HuH-7 (cell line): ENCODE data around the gene CAST.
"Not testable (repeated sequence)": the region's sequence is repeated elsewhere in the genome, so short reads cannot be mapped to it uniquely, and the experiment has no call there.

Experiments used
- DNase-seq: peaks from one replicate; pipeline ENCODE4 v3.0.0; 2011; ENCODE audit warnings: low spot score

CAST gene

DNA sequence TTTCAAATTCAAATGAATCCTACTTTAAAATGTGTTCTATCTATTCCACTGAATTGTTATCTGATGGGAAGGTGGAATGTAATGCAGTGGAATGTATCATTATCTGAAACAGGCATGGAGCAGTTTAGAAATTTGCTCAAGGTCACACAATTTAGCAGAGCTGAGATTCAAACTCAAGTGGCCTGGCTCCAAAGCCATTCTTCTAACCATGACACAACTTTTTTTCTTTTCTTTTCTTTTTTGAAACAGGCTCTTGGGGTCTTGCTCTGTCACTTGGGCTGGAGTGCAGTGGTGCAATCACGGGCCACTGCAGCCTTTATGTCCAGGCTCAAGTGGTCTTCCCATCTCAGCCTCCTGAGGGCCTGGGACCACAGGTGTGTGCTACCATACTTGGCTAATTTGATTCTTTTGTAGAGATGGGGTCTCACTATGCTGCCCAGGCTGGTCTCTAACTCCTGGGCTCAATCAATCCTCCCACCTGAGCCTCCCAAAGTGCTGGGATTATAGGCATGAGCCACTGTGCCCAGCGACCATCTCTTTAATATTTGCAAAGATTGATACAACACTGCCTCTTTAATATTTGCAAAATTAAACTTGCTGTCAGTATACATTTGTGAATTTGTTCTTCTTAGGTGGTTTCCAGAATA lies 50.0 kb downstream of the CAST start:
- no peak for DNase-seq

DNA sequence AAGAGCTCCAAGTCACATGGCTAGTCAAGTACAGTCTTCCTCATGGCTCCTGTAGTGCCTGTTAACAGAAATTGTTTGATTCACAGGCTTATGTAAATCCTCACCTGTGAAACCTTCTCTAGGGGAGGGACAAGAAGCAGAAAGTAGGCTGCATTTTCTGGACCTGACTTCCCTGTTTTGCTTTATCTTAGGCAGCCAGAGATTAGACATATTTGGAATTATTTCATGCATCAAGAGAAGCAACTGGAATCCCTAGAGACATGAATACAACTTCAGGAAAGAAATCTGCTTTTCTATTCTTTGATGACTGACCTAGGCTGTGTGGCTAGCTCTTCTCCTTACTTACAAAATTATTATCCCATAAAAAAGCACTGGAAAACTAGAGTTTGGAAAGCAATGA lies 52.3 kb downstream of the CAST start:
- no peak for DNase-seq

DNA sequence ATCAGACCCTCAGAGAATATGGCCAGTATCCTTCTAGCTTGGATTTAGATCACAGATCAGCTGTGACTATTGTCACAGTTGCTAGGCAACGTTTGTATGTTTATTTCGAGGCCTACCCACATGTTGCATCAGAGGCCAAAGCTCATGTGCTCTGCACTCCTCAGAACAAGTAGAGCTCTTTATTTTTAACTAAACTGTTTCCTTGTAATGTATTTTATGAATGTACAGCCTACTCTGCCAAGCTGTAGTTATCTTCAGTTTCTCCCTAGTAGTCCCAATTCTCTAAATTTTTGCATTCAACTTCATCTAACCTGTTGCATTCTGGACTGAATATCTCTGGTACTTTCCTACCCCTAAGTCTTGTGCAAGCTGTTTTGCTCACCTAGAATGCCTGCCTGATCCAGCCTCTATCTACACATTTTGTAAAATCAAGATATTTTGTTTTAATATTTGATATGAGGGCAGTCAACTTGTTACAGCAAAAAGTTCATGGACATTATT lies 52.8 kb downstream of the CAST start:
- peak; percentile 46 for DNase-seq

DNA sequence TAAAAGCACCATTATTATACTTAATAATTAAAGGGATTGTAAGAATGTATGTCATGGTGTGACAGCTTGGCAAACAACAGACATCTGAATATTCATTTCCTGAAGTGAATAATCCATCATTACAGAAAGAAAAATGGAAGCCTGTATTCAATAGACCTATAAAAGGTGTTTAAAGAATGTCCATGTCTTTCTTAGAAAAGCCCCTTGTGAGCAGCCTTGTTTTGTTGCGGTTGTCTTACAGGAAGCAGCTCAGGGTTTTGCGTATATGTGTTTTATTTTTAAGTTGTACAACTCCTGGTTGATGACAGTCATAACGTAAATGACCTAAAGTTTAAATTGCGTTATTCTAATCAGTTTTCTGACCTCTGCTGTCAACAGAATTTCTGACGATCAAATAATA lies 53.8 kb downstream of the CAST start:
- DNase-seq, result no peak

DNA sequence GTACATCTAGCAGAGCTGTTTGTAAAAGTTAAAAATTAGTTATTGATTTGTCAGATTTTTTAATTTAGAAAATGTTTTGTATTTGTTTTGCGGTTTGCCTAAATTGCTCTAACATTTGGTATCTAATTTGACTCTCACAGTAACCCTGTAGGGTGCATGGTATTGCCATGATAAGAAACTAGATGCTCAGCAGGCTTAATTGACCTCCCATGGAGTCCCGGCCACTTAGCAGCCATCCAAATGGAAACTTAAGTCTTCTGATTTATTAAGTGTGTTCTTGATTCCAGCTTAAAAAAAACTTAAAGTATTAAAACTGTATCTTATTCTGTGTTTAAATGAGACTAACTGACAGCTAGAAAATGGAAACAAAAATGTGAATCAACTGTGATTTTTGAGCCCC lies 54.5 kb downstream of the CAST start:
- no peak for DNase-seq

DNA sequence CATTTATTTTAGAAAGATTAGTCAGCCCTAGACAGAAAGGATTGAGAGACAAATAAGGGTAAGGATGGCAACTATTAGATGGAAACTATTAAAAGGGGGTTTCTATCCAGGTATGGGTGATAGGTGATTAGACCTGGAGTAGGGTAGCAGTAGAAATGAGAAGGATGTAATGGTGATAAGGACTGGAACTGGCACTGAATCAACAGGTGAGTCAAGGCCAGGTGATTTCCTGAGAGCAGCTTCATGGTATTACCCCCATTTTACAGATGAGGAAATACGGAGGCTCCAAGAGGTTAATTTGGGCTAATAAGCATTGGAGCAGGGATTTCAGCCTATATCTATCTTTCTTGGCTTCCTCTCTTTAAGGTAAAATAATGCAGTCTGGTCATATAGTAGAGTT lies 55.7 kb downstream of the CAST start:
- DNase-seq, result no peak

DNA sequence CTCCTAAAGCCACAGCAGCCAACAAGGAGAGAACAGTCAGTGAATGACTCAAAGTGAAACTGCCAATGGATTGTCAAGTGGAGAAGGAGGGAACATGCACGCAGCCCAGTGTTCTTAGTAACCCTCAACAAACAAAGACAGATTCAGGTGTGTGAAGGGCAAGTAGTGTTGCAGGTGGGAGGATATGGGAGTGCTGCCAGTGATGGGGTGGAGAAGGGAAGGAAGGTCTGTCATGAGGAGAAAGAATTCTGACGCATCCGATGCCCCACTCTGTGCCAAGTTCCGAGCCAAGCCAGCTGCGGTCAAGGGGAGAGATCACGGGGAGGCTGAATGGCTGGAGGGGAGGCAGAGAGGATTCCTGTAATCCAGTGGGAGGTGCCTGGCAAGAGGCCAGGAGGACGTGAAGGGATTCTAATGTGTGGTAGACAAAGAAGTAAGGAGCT lies 56.5 kb downstream of the CAST start:
- DNase-seq, result no peak

DNA sequence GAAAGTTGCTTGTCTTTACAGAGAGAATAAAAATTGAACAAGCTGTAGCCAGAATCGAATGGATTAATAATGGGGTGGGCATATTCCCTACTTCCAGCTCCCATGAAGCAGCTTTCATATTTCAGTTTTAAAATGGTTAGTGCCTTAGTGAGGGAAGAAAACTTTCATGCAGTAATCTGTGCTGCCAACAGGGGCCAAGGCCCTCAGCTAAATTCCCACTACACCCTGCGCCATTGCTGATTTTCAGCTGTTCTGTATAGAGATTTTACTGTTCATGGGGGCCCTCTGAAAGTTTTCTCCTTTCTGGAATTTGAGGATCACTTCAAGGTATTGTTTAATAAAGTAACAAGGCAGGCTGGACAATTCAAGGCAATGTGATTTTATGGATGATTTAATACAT lies 58.2 kb downstream of the CAST start:
- no peak for DNase-seq

DNA sequence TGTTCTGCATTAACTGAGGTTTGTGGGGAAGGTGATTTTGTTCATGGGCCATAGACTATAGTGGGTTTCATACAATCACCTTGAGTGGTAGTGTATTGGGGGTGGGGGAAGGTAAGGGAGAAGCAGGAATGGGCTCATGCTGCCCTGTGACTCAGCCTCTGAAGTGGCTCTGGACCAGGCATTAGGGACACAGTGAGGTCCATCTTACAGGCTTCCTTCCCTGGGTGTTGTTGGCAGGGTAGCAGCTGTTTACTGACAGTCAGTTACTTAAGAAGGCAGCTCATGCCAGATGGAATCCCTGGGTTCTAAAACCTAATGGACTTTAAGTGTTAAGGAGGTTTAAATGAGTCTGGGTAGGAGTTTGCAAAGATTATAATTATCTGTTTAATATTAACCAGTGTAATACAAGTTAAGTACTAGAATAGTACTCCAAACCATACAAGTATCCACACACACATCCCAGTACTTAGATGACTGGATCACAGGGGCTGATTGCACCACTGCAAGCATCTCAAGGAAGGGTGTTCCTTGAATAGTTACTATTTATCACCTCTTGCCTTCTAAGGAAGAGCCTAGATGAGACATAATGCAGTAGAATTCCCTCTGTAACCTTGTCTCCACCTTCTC lies 59.3 kb downstream of the CAST start:
- no peak for DNase-seq

DNA sequence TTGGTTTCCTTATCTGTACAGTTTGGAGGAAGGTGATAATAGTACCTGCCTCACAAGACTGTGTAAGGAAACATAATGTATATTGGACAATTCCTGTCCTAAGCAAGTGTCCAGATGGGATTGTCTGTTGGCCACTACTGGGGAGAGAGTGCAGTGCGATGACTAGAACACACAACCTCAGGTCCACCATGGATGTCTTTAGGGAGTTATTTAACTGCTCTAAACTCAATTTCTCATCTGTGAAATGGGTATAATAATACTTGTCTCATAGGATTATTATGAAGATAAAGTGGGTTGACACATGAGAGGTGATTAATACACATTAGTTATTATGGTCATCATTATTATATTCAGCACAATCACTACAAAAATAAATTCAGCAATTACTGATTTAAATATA lies 63.1 kb downstream of the CAST start:
- DNase-seq, result no peak

DNA sequence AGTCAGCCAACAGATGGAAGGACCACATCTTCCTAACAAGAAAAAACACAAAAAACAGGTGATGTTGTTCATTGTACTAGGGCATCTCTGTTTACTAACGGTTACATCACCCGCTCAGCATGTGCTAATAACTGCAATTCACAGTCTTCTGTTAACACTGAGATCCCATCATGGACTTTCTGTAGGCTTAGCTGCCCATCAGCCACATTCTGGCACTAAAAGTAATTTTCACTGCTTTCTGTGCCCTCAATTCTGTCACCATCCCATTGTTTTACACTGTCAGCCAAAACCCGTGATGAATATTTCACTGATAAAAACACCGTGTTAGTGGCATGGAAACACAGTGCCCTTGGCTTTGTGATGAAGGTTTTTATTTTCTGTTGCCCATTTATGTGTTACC lies 64.6 kb downstream of the CAST start:
- no peak for DNase-seq

DNA sequence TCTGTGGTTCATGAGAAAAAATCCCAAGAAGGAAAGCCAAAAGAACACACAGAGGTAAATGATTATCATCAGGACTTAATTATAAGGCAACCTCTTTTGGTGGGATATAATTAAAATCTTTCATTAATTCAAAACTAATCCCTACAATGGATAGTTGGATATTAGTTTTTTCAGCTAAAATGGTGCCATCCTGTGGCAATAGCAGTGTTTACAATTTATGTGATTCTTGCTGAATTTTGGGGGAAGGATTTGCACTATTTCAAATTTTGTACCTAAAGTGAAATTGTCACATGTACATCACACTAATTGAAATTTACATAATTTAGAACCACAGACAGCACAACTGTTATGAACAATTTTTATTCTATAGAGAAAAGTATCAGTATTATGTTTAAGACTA lies 67.0 kb downstream of the CAST start:
- no peak for DNase-seq

DNA sequence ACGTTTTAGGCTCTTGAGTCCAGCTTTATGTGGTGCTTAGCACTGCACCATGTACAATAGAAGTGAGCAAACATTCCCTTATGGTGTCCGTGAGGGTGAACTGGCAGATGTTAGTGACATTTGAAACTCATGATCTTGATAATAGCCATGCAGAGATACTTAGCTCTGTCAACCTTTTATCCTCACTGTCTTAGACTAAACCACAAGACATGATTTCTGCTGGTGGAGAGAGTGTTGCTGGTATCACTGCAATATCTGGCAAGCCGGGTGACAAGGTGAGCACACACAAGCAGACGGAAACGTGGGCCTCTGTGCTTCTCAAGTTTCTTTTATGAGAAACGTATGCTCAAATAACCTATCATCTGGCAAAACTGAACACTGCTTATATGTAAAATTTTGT lies 68.4 kb downstream of the CAST start:
- no peak for DNase-seq

DNA sequence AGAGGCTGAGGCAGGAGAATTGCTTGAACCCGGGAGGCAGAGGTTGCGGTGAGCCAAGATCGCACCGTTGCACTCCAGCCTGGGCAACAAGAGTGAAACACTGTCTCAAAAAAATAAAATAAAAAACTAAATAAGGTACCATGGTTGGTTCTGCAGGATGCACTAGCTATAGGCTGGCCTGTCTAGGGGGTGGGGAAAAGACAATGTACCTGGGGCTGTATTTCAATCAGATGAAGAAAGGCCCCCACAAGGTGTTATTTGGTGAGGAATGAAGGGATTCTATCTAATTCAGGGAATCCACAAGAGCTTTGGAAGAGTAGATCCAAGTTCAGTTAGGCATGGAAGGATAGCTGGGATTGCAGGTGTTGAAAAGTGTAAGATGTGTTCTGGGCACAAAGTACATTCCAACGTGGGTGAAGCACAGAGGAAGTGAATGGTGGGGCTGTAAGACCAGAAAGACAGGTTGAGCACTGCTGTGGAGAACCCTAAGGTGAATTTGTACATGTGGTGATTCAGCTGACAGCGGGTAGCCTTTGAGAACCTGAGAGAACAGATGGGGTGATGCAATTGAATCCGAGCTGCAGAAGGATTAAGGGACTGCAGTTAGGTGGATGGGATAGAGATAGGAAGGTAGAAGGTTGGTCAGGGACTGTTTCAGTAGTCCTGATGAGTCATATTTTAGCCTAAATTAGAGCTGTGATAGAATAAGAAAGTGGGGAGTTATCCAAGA lies 71.8 kb downstream of the CAST start:
- no peak for DNase-seq

DNA sequence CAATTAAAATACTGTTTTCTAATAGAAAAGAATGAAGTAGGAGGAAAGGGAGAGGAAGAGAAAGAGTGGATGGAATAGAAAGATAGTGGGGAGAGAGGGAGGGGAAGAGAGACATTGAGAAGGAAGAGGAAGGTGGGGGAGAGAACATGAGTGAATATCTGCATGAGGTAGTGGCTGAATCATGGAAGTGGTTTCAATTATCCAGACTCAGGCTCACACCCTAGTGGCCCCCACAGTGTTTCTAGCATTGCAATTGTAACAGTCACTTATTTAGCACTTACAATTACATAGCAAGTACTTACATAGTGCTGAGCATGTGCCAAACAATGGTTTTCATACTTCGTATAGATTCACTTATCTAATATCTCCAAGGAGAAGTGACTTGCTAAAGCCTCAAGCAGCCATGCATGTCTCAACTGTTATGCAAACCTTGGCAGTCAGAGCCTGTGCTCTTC lies 72.7 kb downstream of the CAST start:
- DNase-seq, result no peak

DNA sequence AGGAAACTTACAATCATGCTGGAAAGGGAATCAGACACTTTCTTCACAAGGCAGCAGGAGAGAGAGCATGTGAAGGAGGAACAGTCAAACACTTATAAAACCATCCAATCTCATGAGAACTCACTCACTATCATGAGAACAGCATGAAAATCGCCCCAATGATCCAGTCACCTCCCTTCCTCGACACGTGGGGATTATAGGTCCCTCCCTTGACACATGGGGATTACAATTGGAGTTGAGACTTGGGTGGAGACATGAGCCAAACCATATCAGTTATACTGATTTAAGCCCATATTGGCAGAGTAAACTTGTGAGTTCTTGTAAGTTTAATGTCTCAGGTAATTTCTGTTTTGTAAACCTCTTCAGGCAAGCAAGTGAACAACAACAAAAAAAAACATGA lies 74.8 kb downstream of the CAST start:
- DNase-seq, result no peak

DNA sequence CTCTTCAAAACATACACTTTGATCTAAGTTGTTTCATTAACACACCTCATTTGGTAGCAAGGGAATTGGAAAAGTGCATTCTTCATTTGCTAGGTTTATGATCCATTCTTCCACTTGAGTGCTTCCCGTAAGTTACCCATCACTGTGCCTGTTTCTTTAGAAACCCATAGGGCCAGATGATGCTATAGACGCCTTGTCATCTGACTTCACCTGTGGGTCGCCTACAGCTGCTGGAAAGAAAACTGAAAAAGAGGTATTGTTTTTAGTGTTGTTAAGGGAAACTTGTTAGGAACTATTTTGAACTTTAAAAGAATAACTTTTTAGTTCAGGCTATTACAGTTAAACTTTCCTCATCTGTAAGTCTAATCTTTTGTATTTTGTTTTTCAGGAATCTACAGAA lies 78.9 kb downstream of the CAST start:
- no peak for DNase-seq

DNA sequence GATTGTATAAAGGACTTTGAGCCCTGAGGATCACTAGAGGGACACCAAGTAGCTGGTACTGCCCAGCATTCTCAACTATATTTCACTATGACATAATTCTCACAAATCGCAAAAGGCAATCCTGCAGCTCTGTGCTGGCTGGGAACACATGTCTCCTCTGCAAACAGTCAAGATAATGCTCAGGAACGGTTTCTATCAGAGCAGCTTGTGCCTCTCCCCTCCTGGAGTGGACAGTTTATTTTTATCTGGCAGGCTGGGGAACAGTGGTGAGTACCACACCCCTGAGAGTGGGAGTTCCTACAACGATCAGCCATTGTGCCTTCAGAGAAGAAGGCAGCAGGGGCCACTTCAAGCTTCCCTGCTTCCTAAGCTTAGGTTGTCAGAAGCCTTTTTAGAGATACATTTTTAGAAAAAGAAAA lies 79.7 kb downstream of the CAST start:
- no peak for DNase-seq

DNA sequence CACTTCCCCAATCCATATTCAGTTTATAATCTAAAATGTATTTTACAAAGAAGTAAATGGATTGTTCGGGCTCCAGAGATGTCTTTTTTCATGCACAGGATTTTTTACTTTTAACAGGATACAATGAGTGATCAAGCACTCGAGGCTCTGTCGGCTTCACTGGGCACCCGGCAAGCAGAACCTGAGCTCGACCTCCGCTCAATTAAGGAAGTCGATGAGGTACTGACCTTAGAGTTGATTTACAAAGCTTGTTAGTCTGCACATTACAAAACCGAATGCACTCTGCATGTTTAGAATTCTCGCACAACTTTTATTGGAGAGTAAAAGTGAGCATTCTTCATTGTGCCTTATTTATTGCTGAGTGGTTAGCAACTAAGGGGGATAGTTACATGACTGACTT lies 80.4 kb downstream of the CAST start:
- no peak for DNase-seq

DNA sequence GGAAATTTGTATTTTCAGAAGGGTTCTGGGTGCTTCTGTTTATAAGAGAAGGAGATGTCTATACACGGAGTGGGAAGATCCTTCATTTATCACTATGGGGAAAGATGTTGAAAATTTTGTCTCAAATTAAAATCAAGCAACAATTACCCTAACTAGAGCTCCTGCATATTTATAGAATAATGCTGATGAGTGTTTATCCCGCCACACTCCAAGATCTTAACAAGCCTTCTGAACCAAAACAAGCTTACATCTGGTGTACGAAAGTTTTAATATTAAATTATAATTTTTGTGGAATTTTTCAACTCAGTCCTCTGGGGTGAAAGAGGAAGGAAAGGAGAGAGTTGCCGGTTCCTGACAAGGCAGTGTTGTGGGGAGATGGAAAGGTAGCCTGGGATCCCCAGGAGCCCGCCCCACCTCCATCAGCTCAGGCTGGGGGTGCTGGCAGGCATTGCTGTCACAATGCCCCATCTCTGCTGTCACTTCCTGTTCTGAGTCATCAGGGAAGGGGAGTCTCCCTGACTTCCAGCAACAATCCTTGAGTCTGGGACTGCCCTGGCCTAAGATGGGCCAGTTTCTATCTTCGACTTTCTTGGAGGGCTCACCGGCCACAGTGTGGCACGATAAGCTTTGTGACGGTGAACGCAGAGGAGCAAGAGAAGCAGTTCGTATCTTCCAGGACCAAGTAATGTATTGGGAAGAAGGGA lies 81.0 kb downstream of the CAST start:
- no peak for DNase-seq

DNA sequence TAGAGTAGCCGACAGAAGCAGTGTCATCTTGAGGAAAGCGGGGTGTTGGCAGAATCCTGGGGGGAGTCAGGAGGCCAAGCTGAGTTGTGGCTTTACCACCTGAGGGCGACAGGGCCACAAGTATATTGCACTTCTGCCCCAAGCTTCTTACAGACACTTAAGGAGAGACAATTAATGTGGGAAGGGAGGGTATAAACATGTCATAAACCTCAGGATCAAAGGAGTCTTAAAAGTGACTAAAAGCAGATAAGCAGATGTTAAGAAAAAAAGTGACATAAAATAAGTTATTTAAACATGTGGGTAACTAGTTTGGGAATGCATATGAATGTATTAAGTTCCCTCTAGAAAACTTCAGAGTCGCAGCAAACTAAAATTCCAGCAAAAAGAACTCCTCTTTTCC lies 81.6 kb downstream of the CAST start:
- no peak for DNase-seq

DNA sequence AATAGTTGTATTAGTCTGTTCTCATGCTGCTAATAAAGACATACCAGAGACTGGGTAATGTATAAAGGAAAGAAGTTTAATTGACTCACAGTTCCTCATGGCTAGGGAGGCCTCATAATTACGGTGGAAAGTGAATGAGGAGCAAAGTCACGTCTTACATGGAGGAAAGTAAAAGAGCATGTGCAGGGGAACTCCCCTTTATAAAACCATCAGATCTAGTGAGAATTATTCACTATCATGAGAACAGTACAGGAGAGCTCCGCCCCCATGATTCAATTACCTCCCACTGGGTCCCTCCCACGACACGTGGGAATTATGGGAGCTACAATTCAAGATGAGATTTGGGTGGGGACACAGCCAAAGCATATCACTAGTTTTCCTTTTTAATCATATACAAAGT lies 82.0 kb downstream of the CAST start:
- DNase-seq, result not testable (repeated sequence)

DNA sequence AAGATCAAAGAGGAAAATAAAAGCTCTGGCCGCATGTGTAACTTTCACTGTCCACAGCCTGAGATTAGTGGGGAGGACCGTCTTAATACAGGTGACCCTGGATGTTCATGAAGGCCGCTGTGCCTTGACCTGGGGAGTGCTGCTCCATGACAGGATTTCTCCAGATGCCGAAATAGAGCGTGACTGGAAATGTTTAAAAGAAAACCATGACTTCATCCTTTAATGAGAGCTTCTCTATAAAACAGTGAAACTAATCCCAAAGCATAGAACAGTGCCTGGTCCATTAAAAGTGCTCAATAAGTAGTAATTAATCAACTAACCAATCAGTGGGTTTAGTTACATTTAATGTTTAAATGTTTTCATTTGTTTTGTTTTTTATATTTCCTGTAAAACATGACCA lies 82.8 kb downstream of the CAST start:
- DNase-seq, result no peak
